ENCODE results near the gene DNM1L. TPM values are rescaled to one million over a fixed set of nuclear protein-coding genes. Genes with fewer than 3 reads are reported as not detected.

Gene DNM1L
- total and polyA plus RNA-seq, 8 donors: 12.2 to 27.8 (median 16.4) TPM

- Histone ChIP-seq H3K27me3 (no peaks in the 10 kb centered on the region), H3K27ac (no peak overlapping the region), H3K36me3 (no peaks in the 10 kb centered on the region), H3K4me1 (no peaks in the 10 kb centered on the region), H3K4me3 (no peak overlapping the region), H3K9me3 (no peaks in the 10 kb centered on the region)
- WGBS, 2 donors: 39 to 65% methylated on average over 2 of the region's 2 CpGs
- no peak for TF ChIP-seq CTCF (IDR thresholded peaks at IDR 0.05)
- ATAC-seq: no peak
- no peak for DNase-seq
- no peak for FAIRE-seq
- intact Hi-C loops (cut with DNase I): no loop called here
These were observed 28.6 kb upstream of the DNM1L start for GRCh38 chr12:32650508-32650907.

GRCh38 chr12:32651151-32651955 lies 27.7 kb upstream of the DNM1L start:
- no peaks in the 10 kb centered on the region for H3K36me3 ChIP-seq
- WGBS, 2 donors: 84 to 93% methylated on average over 5 of the region's 5 CpGs
- no peak for TF ChIP-seq CTCF (IDR thresholded peaks at IDR 0.05)
- intact Hi-C loops (cut with DNase I): no loop called here
- no peak overlapping the region for H3K4me3 ChIP-seq
- no peak overlapping the region for H3K27ac ChIP-seq
- H3K27me3 ChIP-seq: no peaks in the 10 kb centered on the region
- DNase-seq (no peak), FAIRE-seq (no peak), ATAC-seq (no peak)
- no peaks in the 10 kb centered on the region for H3K9me3 ChIP-seq
- no peaks in the 10 kb centered on the region for H3K4me1 ChIP-seq

GRCh38 chr12:32651956-32652210 lies 27.2 kb upstream of the DNM1L start:
- intact Hi-C loops (cut with DNase I): no loop called here
- 68 to 77% methylated on average over 4 of the region's 4 CpGs for WGBS, 2 donors
- Histone ChIP-seq H3K27ac (no peak overlapping the region), H3K4me1 (no peaks in the 10 kb centered on the region), H3K9me3 (no peaks in the 10 kb centered on the region), H3K27me3 (no peaks in the 10 kb centered on the region), H3K4me3 (no peak overlapping the region), H3K36me3 (no peaks in the 10 kb centered on the region)
- no peak for DNase-seq
- no peak for FAIRE-seq
- TF ChIP-seq CTCF (IDR thresholded peaks at IDR 0.05): no peak
- no peak for ATAC-seq

- no peaks in the 10 kb centered on the region for H3K36me3 ChIP-seq
- intact Hi-C loops (cut with DNase I): loop anchor here in 2 of 3 donors (5.0 to 10.0 kb wide), 4 partner anchors 205 to 293 kb away; no protein-coding TSS in a partner anchor
- FAIRE-seq (no peak), DNase-seq (no peak), ATAC-seq (no peak)
- no peak overlapping the region for H3K27ac ChIP-seq
- no peaks in the 10 kb centered on the region for H3K9me3 ChIP-seq
- no peak for TF ChIP-seq CTCF (IDR thresholded peaks at IDR 0.05)
- no peaks in the 10 kb centered on the region for H3K27me3 ChIP-seq
- 42 to 50% methylated on average over 6 of the region's 6 CpGs for WGBS, 2 donors
- H3K4me1 ChIP-seq: no peaks in the 10 kb centered on the region
- no peak overlapping the region for H3K4me3 ChIP-seq
These were observed 19.1 kb upstream of the DNM1L start for GRCh38 chr12:32659908-32660440.

GRCh38 chr12:32661706-32662105 lies 17.4 kb upstream of the DNM1L start:
- H3K4me3 ChIP-seq: no peak overlapping the region
- H3K36me3 ChIP-seq: no peaks in the 10 kb centered on the region
- no peaks in the 10 kb centered on the region for H3K27me3 ChIP-seq
- no peak overlapping the region for H3K27ac ChIP-seq
- no peaks in the 10 kb centered on the region for H3K9me3 ChIP-seq
- FAIRE-seq (no peak), ATAC-seq (no peak), DNase-seq (no peak)
- TF ChIP-seq CTCF (IDR thresholded peaks at IDR 0.05): no peak
- no peaks in the 10 kb centered on the region for H3K4me1 ChIP-seq
- WGBS, 2 donors: 65 to 75% methylated on average over 7 of the region's 7 CpGs
- intact Hi-C loops (cut with DNase I): loop anchor here in 2 of 3 donors (5.0 to 10.0 kb wide), 4 partner anchors 207 to 294 kb away; no protein-coding TSS in a partner anchor

All from pancreas (tissue), 10 donors.